Measurements from ENCODE around the gene PLA2G15.
"Not testable (repeated sequence)": the region's sequence is repeated elsewhere in the genome, so short reads cannot be mapped to it uniquely, and the experiment has no call there.

DNA sequence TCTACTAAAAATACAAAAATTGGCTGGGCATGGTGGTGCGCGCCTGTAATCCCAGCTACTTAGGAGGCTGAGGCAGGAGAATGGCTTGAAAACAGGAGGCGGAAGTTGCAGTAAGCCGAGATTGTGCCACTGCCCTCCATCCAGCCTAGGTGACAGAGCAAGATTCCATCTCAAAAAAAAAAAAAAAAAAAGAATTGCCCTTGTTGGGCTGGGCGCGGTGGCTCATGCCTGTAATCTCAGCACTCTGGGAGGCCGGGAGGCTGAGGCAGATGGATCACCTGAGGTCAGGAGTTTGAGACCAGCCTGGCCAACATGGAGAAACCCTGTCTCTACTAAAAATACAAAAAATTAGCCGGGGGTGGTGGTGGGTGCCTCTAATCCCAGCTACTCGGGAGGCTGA lies 43.6 kb downstream of the PLA2G15 start:
- TF ChIP-seq, protein P1, sequence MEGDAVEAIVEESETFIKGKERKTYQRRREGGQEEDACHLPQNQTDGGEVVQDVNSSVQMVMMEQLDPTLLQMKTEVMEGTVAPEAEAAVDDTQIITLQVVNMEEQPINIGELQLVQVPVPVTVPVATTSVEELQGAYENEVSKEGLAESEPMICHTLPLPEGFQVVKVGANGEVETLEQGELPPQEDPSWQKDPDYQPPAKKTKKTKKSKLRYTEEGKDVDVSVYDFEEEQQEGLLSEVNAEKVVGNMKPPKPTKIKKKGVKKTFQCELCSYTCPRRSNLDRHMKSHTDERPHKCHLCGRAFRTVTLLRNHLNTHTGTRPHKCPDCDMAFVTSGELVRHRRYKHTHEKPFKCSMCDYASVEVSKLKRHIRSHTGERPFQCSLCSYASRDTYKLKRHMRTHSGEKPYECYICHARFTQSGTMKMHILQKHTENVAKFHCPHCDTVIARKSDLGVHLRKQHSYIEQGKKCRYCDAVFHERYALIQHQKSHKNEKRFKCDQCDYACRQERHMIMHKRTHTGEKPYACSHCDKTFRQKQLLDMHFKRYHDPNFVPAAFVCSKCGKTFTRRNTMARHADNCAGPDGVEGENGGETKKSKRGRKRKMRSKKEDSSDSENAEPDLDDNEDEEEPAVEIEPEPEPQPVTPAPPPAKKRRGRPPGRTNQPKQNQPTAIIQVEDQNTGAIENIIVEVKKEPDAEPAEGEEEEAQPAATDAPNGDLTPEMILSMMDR (IDR thresholded peaks at IDR 0.05) = not testable (repeated sequence)
- TF ChIP-seq POLR2A, EP300, POLR2AphosphoS5 (IDR thresholded peaks at IDR 0.05): not testable (repeated sequence)

Data from gastroesophageal sphincter (tissue), 3 donors.